Loucy (cell line): Measurements from ENCODE around the gene FIGNL2.

ENCODE experiments used
- H2AFZ ChIP-seq: fragments of 200-600 bp; sonication (generic); 2 replicates; pipeline ENCODE4 v1.6.0; 2016; ENCODE audit warnings: antibody characterized with exemption, mild to moderate bottlenecking, low read length, moderate library complexity
- H3F3A ChIP-seq: fragments of 200-600 bp; 2 replicates; pipeline ENCODE4 v1.6.0; 2016; ENCODE audit warnings: antibody characterized with exemption, low read depth, mild to moderate bottlenecking
- H3K27me3 ChIP-seq: fragments of 200-600 bp; sonication (generic); 2 replicates; pipeline ENCODE4 v1.6.1; 2014; ENCODE audit warnings: low read length, mild to moderate bottlenecking; ENCODE audit not compliant: insufficient read depth, poor library complexity, severe bottlenecking
- H3K36me3 ChIP-seq: fragments of 200-600 bp; sonication (generic); 2 replicates; pipeline ENCODE4 v1.6.1; 2016; ENCODE audit warnings: low read length; ENCODE audit not compliant: insufficient read depth
- H3K4me1 ChIP-seq: fragments of 200-600 bp; sonication (generic); 2 replicates; pipeline ENCODE4 v1.5.1; 2014; ENCODE audit warnings: low read length, mild to moderate bottlenecking; ENCODE audit not compliant: insufficient read depth, poor library complexity, severe bottlenecking
- H3K4me2 ChIP-seq: fragments of 200-600 bp; sonication (generic); 2 replicates; pipeline ENCODE4 v1.6.0; 2014; ENCODE audit warnings: antibody characterized with exemption, low read length, low read depth, mild to moderate bottlenecking; ENCODE audit not compliant: poor library complexity, severe bottlenecking
- H3K4me3 ChIP-seq: fragments of 200-600 bp; sonication (generic); 2 replicates; pipeline ENCODE4 v1.5.1; 2014; ENCODE audit warnings: low read length, mild to moderate bottlenecking, mixed read lengths; ENCODE audit not compliant: poor library complexity, severe bottlenecking
- H3K79me2 ChIP-seq: fragments of 200-600 bp; sonication (generic); 2 replicates; pipeline ENCODE4 v1.6.1; 2014; ENCODE audit warnings: low read length; ENCODE audit not compliant: insufficient read depth
- H3K9ac ChIP-seq: fragments of 200-600 bp; sonication (generic); 2 replicates; pipeline ENCODE4 v1.6.0; 2014; ENCODE audit warnings: mild to moderate bottlenecking, low read depth, low read length, moderate library complexity; ENCODE audit not compliant: poor library complexity, severe bottlenecking
- H3K9me2 ChIP-seq: fragments of 200-600 bp; sonication (generic); replicated peaks from 2 replicates; pipeline ENCODE4 v1.6.1; 2016; ENCODE audit warnings: low read depth, low read length, mixed read lengths
- H3K9me3 ChIP-seq: fragments of 200-600 bp; sonication (generic); 2 replicates; pipeline ENCODE4 v1.6.1; 2014; ENCODE audit warnings: mild to moderate bottlenecking, antibody characterized with exemption, low read length, low read depth; ENCODE audit not compliant: insufficient read depth
- H4K20me1 ChIP-seq: fragments of 200-600 bp; sonication (generic); 2 replicates; pipeline ENCODE4 v1.6.0; 2014; ENCODE audit warnings: antibody characterized with exemption, low read length, mild to moderate bottlenecking; ENCODE audit not compliant: insufficient read depth, poor library complexity, severe bottlenecking
- EZH2phosphoT487 ChIP-seq: fragments of 200-600 bp; IDR thresholded peaks from 2 replicates; pipeline ENCODE4 v1.6.1; 2018; ENCODE audit warnings: antibody characterized with exemption, mild to moderate bottlenecking, moderate library complexity, borderline replicate concordance
- TF ChIP-seq, protein P1 (sequence below): fragments of 200-600 bp; sonication (generic); conservative IDR thresholded peaks from 2 replicates; pipeline ENCODE4 v1.5.1; 2014; ENCODE audit warnings: mild to moderate bottlenecking, antibody characterized with exemption, low read length

FIGNL2 gene

DNA sequence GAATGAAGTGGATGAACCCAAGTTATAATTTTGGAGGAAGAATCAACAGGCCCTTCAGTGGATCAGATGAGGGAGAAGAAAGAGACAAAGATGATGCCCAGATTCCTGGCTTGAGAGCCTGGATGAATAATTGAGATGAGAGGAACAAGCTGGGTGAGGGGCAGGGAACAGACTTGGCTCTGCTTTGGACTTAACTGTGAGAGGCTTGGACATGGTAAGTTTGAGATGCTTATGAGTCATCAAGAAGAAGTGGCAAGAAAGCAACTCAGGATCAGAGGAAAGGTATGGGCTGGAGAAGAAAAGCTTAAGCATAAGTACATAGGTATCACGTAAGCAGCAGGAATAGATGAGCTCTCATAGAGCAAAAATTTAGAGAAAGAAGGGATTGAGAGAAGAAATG, 55.3 kb downstream of the FIGNL2 start:
- no peak overlapping the region for H3K4me2 ChIP-seq
- H3K36me3 ChIP-seq = no peaks in the 10 kb centered on the region
- no peaks in the 10 kb centered on the region for H3K9me2 ChIP-seq
- no peak overlapping the region for H3K9ac ChIP-seq
- H3K9me3 ChIP-seq = no peaks in the 10 kb centered on the region
- TF ChIP-seq EZH2phosphoT487 = no peak
- TF ChIP-seq, protein P1, sequence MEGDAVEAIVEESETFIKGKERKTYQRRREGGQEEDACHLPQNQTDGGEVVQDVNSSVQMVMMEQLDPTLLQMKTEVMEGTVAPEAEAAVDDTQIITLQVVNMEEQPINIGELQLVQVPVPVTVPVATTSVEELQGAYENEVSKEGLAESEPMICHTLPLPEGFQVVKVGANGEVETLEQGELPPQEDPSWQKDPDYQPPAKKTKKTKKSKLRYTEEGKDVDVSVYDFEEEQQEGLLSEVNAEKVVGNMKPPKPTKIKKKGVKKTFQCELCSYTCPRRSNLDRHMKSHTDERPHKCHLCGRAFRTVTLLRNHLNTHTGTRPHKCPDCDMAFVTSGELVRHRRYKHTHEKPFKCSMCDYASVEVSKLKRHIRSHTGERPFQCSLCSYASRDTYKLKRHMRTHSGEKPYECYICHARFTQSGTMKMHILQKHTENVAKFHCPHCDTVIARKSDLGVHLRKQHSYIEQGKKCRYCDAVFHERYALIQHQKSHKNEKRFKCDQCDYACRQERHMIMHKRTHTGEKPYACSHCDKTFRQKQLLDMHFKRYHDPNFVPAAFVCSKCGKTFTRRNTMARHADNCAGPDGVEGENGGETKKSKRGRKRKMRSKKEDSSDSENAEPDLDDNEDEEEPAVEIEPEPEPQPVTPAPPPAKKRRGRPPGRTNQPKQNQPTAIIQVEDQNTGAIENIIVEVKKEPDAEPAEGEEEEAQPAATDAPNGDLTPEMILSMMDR = no peak
- H3F3A ChIP-seq = no peaks in the 10 kb centered on the region
- no peak overlapping the region for H2AFZ ChIP-seq
- no peaks in the 10 kb centered on the region for H4K20me1 ChIP-seq
- no peak overlapping the region for H3K4me3 ChIP-seq
- H3K27me3 ChIP-seq = no peaks in the 10 kb centered on the region
- no peaks in the 10 kb centered on the region for H3K79me2 ChIP-seq
- H3K4me1 ChIP-seq = no peaks in the 10 kb centered on the region

DNA sequence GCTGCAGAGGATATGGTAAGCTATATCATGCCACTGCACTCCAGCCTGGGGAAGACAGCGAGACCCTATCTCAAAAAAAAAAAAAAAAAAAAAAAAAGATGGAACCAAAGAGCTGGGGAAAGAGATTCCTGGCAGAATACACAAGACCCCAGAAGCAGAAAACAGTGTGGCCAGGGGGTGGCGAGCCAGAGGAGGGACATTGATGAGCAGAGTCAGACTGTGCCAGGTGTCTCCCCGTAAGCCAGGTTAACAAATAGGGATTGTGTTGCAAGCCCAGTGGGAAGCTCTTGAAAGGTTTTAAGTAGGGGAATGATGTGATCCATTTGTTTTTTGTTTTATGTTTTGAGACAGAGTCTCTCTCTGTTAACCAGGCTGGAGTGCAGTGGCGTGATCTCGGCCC, 56.1 kb downstream of the FIGNL2 start:
- no peaks in the 10 kb centered on the region for H3K9me2 ChIP-seq
- H3K27me3 ChIP-seq = no peaks in the 10 kb centered on the region
- no peaks in the 10 kb centered on the region for H3K9me3 ChIP-seq

DNA sequence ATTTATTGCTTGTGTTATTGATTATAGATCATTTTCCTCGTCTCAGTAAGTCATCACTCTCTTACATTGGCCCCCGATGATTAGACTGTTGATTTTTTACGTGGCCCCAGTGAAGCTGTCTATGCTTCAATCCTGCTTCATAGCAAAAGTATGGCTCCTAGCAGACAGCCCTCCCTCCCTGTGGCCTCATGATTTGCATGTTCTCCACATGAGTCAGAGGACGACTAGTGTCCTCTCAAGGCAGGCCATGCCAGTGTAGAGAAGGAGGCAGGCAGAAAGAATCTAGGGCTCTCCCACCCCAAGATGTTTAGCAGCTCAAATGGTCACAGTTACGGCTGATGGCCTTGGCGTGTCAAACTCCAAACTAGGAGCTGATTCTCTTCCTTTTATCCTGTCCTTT, 59.6 kb downstream of the FIGNL2 start:
- TF ChIP-seq, protein P1 = no peak
- Histone ChIP-seq H3K36me3 (no peaks in the 10 kb centered on the region), H3K4me3 (no peak overlapping the region), H3F3A (no peaks in the 10 kb centered on the region), H3K27me3 (no peaks in the 10 kb centered on the region), H3K9me3 (no peaks in the 10 kb centered on the region), H3K79me2 (no peaks in the 10 kb centered on the region), H4K20me1 (no peaks in the 10 kb centered on the region), H3K9ac (no peak overlapping the region), H3K4me2 (no peak overlapping the region), H3K4me1 (peaks cover 20% of the 10 kb centered on the region), H2AFZ (no peak overlapping the region), H3K9me2 (no peaks in the 10 kb centered on the region)

More for the DNA sequence above, 56.1 kb downstream of the FIGNL2 start:
- Histone ChIP-seq H3K4me3 (no peak overlapping the region), H3K4me1 (no peaks in the 10 kb centered on the region), H3F3A (no peaks in the 10 kb centered on the region), H2AFZ (no peak overlapping the region), H3K9ac (no peak overlapping the region), H4K20me1 (no peaks in the 10 kb centered on the region), H3K4me2 (no peak overlapping the region), H3K79me2 (no peaks in the 10 kb centered on the region), H3K36me3 (no peaks in the 10 kb centered on the region)
- TF ChIP-seq, protein P1 = no peak
- no peak for TF ChIP-seq EZH2phosphoT487
